ENCODE measurements around the gene IPPK.
A peak's percentile ranks its signal among the peaks of the same experiment; 100 is the strongest.

The IPPK gene

GRCh38 chr9:92669890-92670708 lies at the start of gene IPPK:
Gene IPPK (minus strand): TSS chr9:92670131. CDS start chr9:92669988, 143 bp downstream.
- DNase-seq, result peak; percentile 98

- no peak for DNase-seq
Observed at GRCh38 chr9:92719028-92719647, 49.2 kb upstream of the IPPK start.

GRCh38 chr9:92718086-92719001 lies 48.4 kb upstream of the IPPK start:
- DNase-seq, result no peak

- no peak for DNase-seq
Observed at GRCh38 chr9:92717201-92718085, 47.5 kb upstream of the IPPK start.

GRCh38 chr9:92716557-92716956 lies 46.6 kb upstream of the IPPK start:
- DNase-seq, result peak; percentile 84

- no peak for DNase-seq
Observed at GRCh38 chr9:92715488-92716231, 45.7 kb upstream of the IPPK start.

- DNase-seq, result no peak
Observed at GRCh38 chr9:92714787-92715487, 45.0 kb upstream of the IPPK start.

- no peak for DNase-seq
Observed at GRCh38 chr9:92714016-92714415, 44.1 kb upstream of the IPPK start.

GRCh38 chr9:92713528-92713927 lies 43.6 kb upstream of the IPPK start:
- DNase-seq, result no peak

GRCh38 chr9:92712767-92713166 lies 42.8 kb upstream of the IPPK start:
- no peak for DNase-seq

- peak; percentile 19 for DNase-seq
Observed at GRCh38 chr9:92711844-92712243, 41.9 kb upstream of the IPPK start.

- no peak for DNase-seq
Observed at GRCh38 chr9:92711146-92711545, 41.2 kb upstream of the IPPK start.

- DNase-seq, result no peak
Observed at GRCh38 chr9:92710368-92710767, 40.4 kb upstream of the IPPK start.

GRCh38 chr9:92709954-92710353 lies 40.0 kb upstream of the IPPK start:
- no peak for DNase-seq

- no peak for DNase-seq
Observed at GRCh38 chr9:92709240-92709639, 39.3 kb upstream of the IPPK start.

GRCh38 chr9:92707530-92707929 lies 37.6 kb upstream of the IPPK start:
- no peak for DNase-seq

GRCh38 chr9:92706218-92706940 lies 36.4 kb upstream of the IPPK start:
- DNase-seq, result peak; percentile 25

GRCh38 chr9:92704528-92704927 lies 34.6 kb upstream of the IPPK start:
- DNase-seq, result no peak

GRCh38 chr9:92696619-92697018 lies 26.7 kb upstream of the IPPK start:
- DNase-seq, result no peak

GRCh38 chr9:92686954-92687353 lies 17.0 kb upstream of the IPPK start:
- DNase-seq, result no peak

Measured in stimulated activated CD4-positive, alpha-beta T cell treated with anti-CD3 and anti-CD28 coated beads, Interleukin-4, amount 100 ng/mL, for 1 hour (primary cell).